VCaP (cell line): ENCODE data around the gene RBMS3.

Experiments
- H3K27ac ChIP-seq: fragments of 450-650 bp; 2 replicates; pipeline ENCODE4 v1.5.1; 2017
- CTCF ChIP-seq: fragments of 450-650 bp; conservative IDR thresholded peaks from 2 replicates; pipeline ENCODE4 v1.5.1; 2017; ENCODE audit warnings: mild to moderate bottlenecking, moderate library complexity

The RBMS3 gene

GRCh38 chr3:29936054-29936453 lies 655.2 kb downstream of the RBMS3 start:
- no peak overlapping the region for H3K27ac ChIP-seq
- TF ChIP-seq CTCF: no peak

DNA sequence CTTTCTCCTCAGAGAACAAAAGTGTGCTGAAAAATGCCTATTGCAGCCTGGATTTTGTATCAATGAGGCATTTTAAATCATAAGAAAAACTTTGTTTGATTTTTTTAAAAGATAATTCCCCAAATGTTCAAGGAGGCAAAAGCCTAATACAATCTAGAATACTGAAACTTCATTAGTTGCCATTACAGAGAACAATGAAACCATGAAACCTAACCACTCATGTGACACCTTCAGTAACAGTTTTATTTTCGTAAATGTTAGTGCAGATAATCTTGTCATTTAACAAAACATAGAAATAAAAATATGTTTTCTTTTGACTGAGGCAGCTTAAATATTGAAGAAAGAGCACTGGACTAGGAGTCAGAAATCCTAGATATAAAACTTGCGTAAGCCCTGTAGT lies 655.9 kb downstream of the RBMS3 start:
- no peak for TF ChIP-seq CTCF
- H3K27ac ChIP-seq: no peak overlapping the region

DNA sequence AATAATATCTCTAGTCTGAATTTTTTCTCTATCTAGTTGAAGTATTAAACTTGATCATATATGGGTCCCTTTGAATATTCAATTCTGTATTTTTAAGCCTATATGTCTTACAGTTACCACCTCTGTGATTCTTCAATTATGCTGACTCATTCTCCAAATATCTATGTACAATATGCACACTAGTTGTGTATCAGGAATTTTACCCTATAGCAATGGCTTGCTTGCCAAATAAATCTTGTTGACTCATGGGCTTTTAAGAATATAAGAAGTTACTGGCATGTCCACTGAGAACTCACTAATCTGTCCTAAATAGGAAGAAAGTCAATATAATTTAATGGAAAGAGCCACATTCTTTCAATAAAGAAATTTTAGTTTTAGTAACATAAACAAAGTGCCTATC lies 656.3 kb downstream of the RBMS3 start:
- H3K27ac ChIP-seq: no peak overlapping the region
- no peak for TF ChIP-seq CTCF

DNA sequence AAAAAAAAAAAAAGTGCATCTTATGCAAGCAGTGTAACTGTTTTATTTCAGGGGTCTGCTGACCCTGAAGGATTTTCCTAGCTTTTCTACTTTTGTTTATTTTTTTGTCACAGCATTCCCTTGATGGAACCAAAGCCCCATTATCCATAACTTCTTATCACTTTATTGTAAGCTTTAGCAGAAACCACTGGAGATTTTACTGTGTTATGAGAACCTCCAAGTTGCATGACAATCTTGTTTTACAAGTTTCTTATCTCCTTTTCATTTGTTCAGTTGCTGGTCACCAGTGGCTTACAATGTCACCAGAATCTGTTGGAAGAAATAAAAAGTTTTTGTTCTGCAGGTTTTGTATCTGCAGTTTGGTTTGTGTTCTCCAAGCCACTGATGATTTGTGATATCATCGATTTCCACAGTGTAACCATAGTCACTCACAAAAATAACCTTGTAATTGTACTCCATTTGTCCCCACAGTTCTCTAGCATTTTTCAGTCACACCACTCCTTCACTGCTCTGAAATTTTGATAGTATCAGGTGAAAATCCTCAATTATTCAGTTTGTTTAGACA lies 660.0 kb downstream of the RBMS3 start:
- no peak for TF ChIP-seq CTCF
- peak overlapping the region; percentile 14 for H3K27ac ChIP-seq

GRCh38 chr3:29942297-29942696 lies 661.4 kb downstream of the RBMS3 start:
- no peak for TF ChIP-seq CTCF
- no peak overlapping the region for H3K27ac ChIP-seq

DNA sequence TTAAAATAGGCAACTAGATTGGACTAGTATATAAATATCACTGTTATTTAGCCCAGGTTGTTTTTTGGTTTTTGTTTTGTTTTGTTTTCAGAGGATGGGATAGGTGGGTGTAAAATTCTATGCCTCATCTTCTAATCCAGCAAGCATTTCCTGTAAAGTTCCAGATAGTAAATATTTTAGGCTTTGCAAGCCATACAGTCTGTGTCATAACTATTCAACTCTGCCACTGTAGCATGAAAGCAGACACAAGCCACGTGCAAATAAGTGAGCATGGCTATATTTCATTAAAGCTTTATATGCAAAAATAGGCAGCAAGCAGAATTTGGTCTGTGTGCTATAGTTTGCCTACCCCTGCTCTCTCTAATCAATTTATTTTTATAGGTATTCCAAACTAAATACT lies 668.3 kb downstream of the RBMS3 start:
- no peak overlapping the region for H3K27ac ChIP-seq
- no peak for TF ChIP-seq CTCF

DNA sequence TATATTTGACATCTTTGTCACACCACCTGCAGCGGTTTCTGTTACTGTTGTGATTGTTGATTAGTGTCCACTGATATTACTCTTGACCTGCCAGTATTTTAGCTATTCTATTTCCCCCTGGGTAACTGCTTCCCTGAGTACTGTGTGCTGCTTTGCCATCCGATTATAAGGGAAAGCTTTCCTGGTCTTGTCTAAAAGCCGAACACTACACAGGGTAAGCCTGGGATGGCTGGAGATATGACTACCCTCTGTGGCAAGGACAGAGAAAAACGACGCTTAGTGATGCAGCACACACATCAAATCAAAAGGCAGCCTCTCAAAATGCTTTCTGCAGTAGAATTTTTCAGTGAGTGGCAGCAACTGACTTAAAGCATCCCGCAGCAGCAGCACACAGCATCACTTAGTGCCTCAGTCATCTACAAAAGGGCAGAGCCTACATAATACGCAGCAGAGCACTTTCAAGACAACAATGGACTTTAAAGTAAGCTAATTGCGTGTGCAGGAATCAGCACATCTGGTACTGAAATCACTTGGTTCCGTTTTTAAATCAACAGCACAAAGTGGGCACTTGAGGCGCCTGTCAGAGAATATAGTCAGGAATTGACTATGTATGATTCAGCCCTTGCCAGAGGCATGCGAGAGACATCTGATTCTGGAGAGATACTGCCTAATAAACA lies 669.2 kb downstream of the RBMS3 start:
- TF ChIP-seq CTCF: no peak
- no peak overlapping the region for H3K27ac ChIP-seq
